ENCODE data around the gene FEN1. TPM values are rescaled to one million over a fixed set of nuclear protein-coding genes. Genes with fewer than 3 reads are reported as not detected.

FEN1 gene
- total and polyA plus RNA-seq, 2 experiments from 2014 or later = 15.4 to 21.0 TPM

DNA sequence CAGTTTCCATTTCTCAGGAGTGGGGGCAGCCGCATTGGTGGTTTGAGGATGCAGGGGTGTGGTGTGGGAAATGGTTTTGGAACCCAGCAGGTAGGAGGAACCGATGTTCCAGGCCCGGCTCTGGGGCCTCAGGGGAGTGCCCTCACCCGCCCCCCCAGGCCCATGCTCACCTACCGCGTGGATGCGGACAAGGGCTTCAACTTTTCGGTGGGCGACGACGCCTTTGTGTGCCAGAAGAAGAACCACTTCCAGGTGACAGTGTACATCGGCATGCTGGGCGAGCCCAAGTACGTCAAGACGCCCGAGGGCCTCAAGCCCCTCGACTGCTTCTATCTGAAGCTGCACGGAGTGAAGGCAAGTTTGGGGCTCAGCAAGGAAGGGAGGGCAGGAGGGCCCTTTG lies 18.9 kb upstream of the FEN1 start:
- WGBS (ENCODE audit: low lambda C conversion rate, missing lambda C conversion rate) = 76% methylated on average over 18 of the region's 18 CpGs
- DNase-seq (ENCODE audit: low spot score) = no peak

GRCh38 chr11:61774411-61774810 lies 18.3 kb upstream of the FEN1 start:
- Histone ChIP-seq H2AFZ (no peak overlapping the region), H3K9me3 (ENCODE audit: low read depth) (no peaks in the 10 kb centered on the region), H4K20me1 (ENCODE audit: insufficient read depth, poor library complexity, severe bottlenecking) (no peaks in the 10 kb centered on the region), H3K4me2 (no peak overlapping the region), H3K36me3 (replicated peaks; ENCODE audit: insufficient read depth, low read depth) (no peaks in the 10 kb centered on the region), H3K79me2 (no peaks in the 10 kb centered on the region), H3K27ac (no peak overlapping the region), H3K4me1 (ENCODE audit: insufficient read depth) (peaks cover 35% of the 10 kb centered on the region), H3K27me3 (no peaks in the 10 kb centered on the region), H3K9me2 (replicated peaks; ENCODE audit: insufficient read depth) (no peaks in the 10 kb centered on the region), H3K4me3 (no peak overlapping the region)
- TF ChIP-seq EZH2phosphoT487 (IDR thresholded peaks at IDR 0.05; ENCODE audit: low read depth, severe bottlenecking, unreplicated experiment) = no peak
- TF ChIP-seq EZH2 (IDR thresholded peaks at IDR 0.05; ENCODE audit: borderline replicate concordance) = no peak
- no peak for TF ChIP-seq CTCF (IDR thresholded peaks at IDR 0.05; ENCODE audit: poor library complexity)
- no peak for DNase-seq (ENCODE audit: low spot score)
- WGBS (ENCODE audit: low lambda C conversion rate, missing lambda C conversion rate) = 74% methylated on average over 8 of the region's 12 CpGs

More for the DNA sequence above, 18.9 kb upstream of the FEN1 start:
- Histone ChIP-seq H3K4me1 (ENCODE audit: insufficient read depth) (peaks cover 41% of the 10 kb centered on the region), H3K9me3 (ENCODE audit: low read depth) (no peaks in the 10 kb centered on the region), H3K27ac (peak overlapping the region; percentile 55), H3K27me3 (no peaks in the 10 kb centered on the region), H3K79me2 (no peaks in the 10 kb centered on the region), H4K20me1 (ENCODE audit: insufficient read depth, poor library complexity, severe bottlenecking) (no peaks in the 10 kb centered on the region), H3K4me3 (no peak overlapping the region), H3K9me2 (replicated peaks; ENCODE audit: insufficient read depth) (no peaks in the 10 kb centered on the region), H3K4me2 (peak overlapping the region; percentile 36), H3K36me3 (replicated peaks; ENCODE audit: insufficient read depth, low read depth) (no peaks in the 10 kb centered on the region), H2AFZ (no peak overlapping the region)
- no peak for TF ChIP-seq CTCF (IDR thresholded peaks at IDR 0.05; ENCODE audit: poor library complexity)
- no peak for TF ChIP-seq EZH2phosphoT487 (IDR thresholded peaks at IDR 0.05; ENCODE audit: low read depth, severe bottlenecking, unreplicated experiment)
- TF ChIP-seq EZH2 (IDR thresholded peaks at IDR 0.05; ENCODE audit: borderline replicate concordance) = no peak

- Histone ChIP-seq H3K36me3 (replicated peaks; ENCODE audit: insufficient read depth, low read depth) (no peaks in the 10 kb centered on the region), H3K4me1 (ENCODE audit: insufficient read depth) (peaks cover 28% of the 10 kb centered on the region), H3K9me2 (replicated peaks; ENCODE audit: insufficient read depth) (no peaks in the 10 kb centered on the region), H3K27ac (no peak overlapping the region), H3K4me3 (no peak overlapping the region), H3K27me3 (no peaks in the 10 kb centered on the region), H4K20me1 (ENCODE audit: insufficient read depth, poor library complexity, severe bottlenecking) (no peaks in the 10 kb centered on the region), H3K79me2 (no peaks in the 10 kb centered on the region), H2AFZ (no peak overlapping the region), H3K9me3 (ENCODE audit: low read depth) (no peaks in the 10 kb centered on the region), H3K4me2 (no peak overlapping the region)
- WGBS (ENCODE audit: low lambda C conversion rate, missing lambda C conversion rate) = 100% methylated on average over 6 of the region's 6 CpGs
- TF ChIP-seq EZH2 (IDR thresholded peaks at IDR 0.05; ENCODE audit: borderline replicate concordance) (no peak), CTCF (IDR thresholded peaks at IDR 0.05; ENCODE audit: poor library complexity) (no peak), EZH2phosphoT487 (IDR thresholded peaks at IDR 0.05; ENCODE audit: low read depth, severe bottlenecking, unreplicated experiment) (no peak)
- DNase-seq (ENCODE audit: low spot score) = no peak
Observed at GRCh38 chr11:61775106-61775505, 17.6 kb upstream of the FEN1 start.
